Stimulated activated CD4-positive, alpha-beta T cell treated with anti-CD3 and anti-CD28 coated beads, Interleukin-15, amount 100 ng/mL, for 1 hour (primary cell): ENCODE data around the gene ERC1.

ENCODE experiments used
- DNase-seq, 2 donors: peaks; one replicate each; pipeline ENCODE4 v3.0.0-alpha.2; 2020; ENCODE audit warnings: low read depth in 1 of 2, low spot score in 1 of 2

Gene ERC1

GRCh38 chr12:1471224-1471623, 480.2 kb downstream of the ERC1 start:
- no peak for DNase-seq

- no peak for DNase-seq
Observed at GRCh38 chr12:1473418-1473817, 482.4 kb downstream of the ERC1 start.

GRCh38 chr12:1474041-1474573, 483.1 kb downstream of the ERC1 start:
- no peak for DNase-seq

GRCh38 chr12:1474574-1475153, 483.6 kb downstream of the ERC1 start:
- DNase-seq: no peak

- no peak for DNase-seq
Observed at GRCh38 chr12:1479645-1480044, 488.6 kb downstream of the ERC1 start.

- DNase-seq: no peak
Observed at GRCh38 chr12:1481326-1481725, 490.3 kb downstream of the ERC1 start.

- no peak for DNase-seq
Observed at GRCh38 chr12:1481906-1482305, 490.9 kb downstream of the ERC1 start.

GRCh38 chr12:1488908-1489381, 497.9 kb downstream of the ERC1 start:
- DNase-seq: no peak

GRCh38 chr12:1491983-1492697, 501.1 kb downstream of the ERC1 start:
- no peak for DNase-seq

- DNase-seq: no peak
Observed at GRCh38 chr12:1493781-1494565, 502.9 kb downstream of the ERC1 start.

- DNase-seq: no peak
Observed at GRCh38 chr12:1494856-1495255, 503.8 kb downstream of the ERC1 start.

- no peak for DNase-seq
Observed at GRCh38 chr12:1496162-1496900, 505.3 kb downstream of the ERC1 start.

- DNase-seq: no peak
Observed at GRCh38 chr12:1497161-1497560, 506.1 kb downstream of the ERC1 start.

GRCh38 chr12:1498199-1498740, 507.2 kb downstream of the ERC1 start:
- no peak for DNase-seq

GRCh38 chr12:1499351-1499750, 508.3 kb downstream of the ERC1 start:
- no peak for DNase-seq

GRCh38 chr12:1500095-1500801, 509.2 kb downstream of the ERC1 start:
- DNase-seq: no peak

- DNase-seq: no peak
Observed at GRCh38 chr12:1501001-1501400, 510.0 kb downstream of the ERC1 start.

- DNase-seq: no peak
Observed at GRCh38 chr12:1501695-1502378, 510.8 kb downstream of the ERC1 start.

- no peak for DNase-seq
Observed at GRCh38 chr12:1502379-1502720, 511.3 kb downstream of the ERC1 start.

GRCh38 chr12:1502831-1503230, 511.8 kb downstream of the ERC1 start:
- no peak for DNase-seq
